GM12878 (cell line): Measurements from ENCODE around the gene ANTXR2. TPM values are rescaled to one million over a fixed set of nuclear protein-coding genes. Genes with fewer than 3 reads are reported as not detected.
A peak's percentile ranks its signal among the peaks of the same experiment; 100 is the strongest.

Experiments
- ATAC-seq: fragments of 200-7000 bp; cut with Tn5 transposase; 3 replicates; pipeline ENCODE4 v1.9.1; 2020; ENCODE audit warnings: mild to moderate bottlenecking, moderate library complexity
- BruUV-seq: library from RNA; stranded (reverse); fragments of 400-500 nt; replicated peaks from 2 replicates; lab custom pipeline; 2021; lab: Mats Ljungman, UMichigan
- CTCF ChIA-PET: fragments of 300-600 bp; sonication (Branson Sonifier 250); formaldehyde crosslinking; extraction: SDS; loops from one replicate; lab custom pipeline; 2021; ENCODE audit warnings: inconsistent platforms; lab: Yijun Ruan, JAX
- POLR2A ChIA-PET: fragments of 350-600 bp; formaldehyde crosslinking; extraction: SDS; loops from one replicate; lab custom pipeline; 2021; ENCODE audit warnings: inconsistent platforms; lab: Charles Lee
- RAD21 ChIA-PET: fragments of 300-600 bp; sonication (Branson Sonifier 250); formaldehyde crosslinking; loops from one replicate; lab custom pipeline; 2023; ENCODE audit warnings: antibody characterized with exemption; ENCODE audit not compliant: unreplicated experiment; lab: Charles Lee
- SMC1A ChIA-PET: fragments of 300-600 bp; sonication (Branson Sonifier 250); formaldehyde crosslinking; loops from one replicate; lab custom pipeline; 2023; ENCODE audit not compliant: unreplicated experiment, uncharacterized antibody; lab: Charles Lee
- DNase-seq: peaks from one replicate; pipeline ENCODE4 v3.0.0-alpha.2; 2011; ENCODE audit warnings: low read depth, low spot score
- FAIRE-seq: peaks from 3 replicates; lab custom pipeline; 2011; peaks lifted over from hg19 to GRCh38; lab: Jason Lieb, UNC
- H2AFZ ChIP-seq: 2 replicates; pipeline ENCODE4 v1.6.0; 2011; ENCODE audit warnings: low read depth, low read length, control low read depth; ENCODE audit not compliant: control insufficient read depth
- H3K27ac ChIP-seq: 2 replicates; pipeline ENCODE4 v1.5.1; 2011; ENCODE audit warnings: control low read depth; ENCODE audit not compliant: control insufficient read depth, insufficient read depth
- H3K27me3 ChIP-seq, 2 experiments: replicated peaks in 1 of 2; 2 replicates each; pipeline versions ENCODE4 v1.6.0 to v1.6.1; 2011; ENCODE audit warnings: low read length in 1 of 2; ENCODE audit not compliant: control insufficient read depth in 2 of 2, insufficient read depth in 2 of 2
- H3K36me3 ChIP-seq, 2 experiments: 2 replicates each; pipeline ENCODE4 v1.5.1; 2011; ENCODE audit warnings: low read length in 1 of 2; ENCODE audit not compliant: control insufficient read depth in 2 of 2, insufficient read depth in 2 of 2
- H3K4me1 ChIP-seq: 2 replicates; pipeline ENCODE4 v1.6.1; 2011; ENCODE audit warnings: mild to moderate bottlenecking, low read length, moderate library complexity, mixed read lengths; ENCODE audit not compliant: control insufficient read depth, insufficient read depth
- H3K4me2 ChIP-seq: 2 replicates; pipeline ENCODE4 v1.6.0; 2011; ENCODE audit warnings: control low read depth; ENCODE audit not compliant: control insufficient read depth, insufficient read depth
- H3K4me3 ChIP-seq: fragments of 200-600 bp; sonication (generic); 2 replicates; pipeline ENCODE4 v1.5.1; 2016
- H3K79me2 ChIP-seq: 2 replicates; pipeline ENCODE4 v1.6.0; 2011; ENCODE audit warnings: low read length; ENCODE audit not compliant: control insufficient read depth, insufficient read depth
- H3K9ac ChIP-seq: 2 replicates; pipeline ENCODE4 v1.8.0; 2011; ENCODE audit warnings: low read length, control low read depth, mixed read lengths; ENCODE audit not compliant: control insufficient read depth, insufficient read depth
- H3K9me3 ChIP-seq: replicated peaks from 3 replicates; pipeline ENCODE4 v1.5.1; 2011; ENCODE audit warnings: mild to moderate bottlenecking, low read length; ENCODE audit not compliant: control insufficient read depth, insufficient read depth
- H4K20me1 ChIP-seq: 2 replicates; pipeline ENCODE4 v1.6.0; 2011; ENCODE audit not compliant: control insufficient read depth, insufficient read depth
- HDAC2 ChIP-seq: fragments of 200-600 bp; sonication (generic); IDR thresholded peaks from 2 replicates; pipeline ENCODE4 v1.6.1; 2017
- MLLT1 ChIP-seq: fragments of 450-650 bp; IDR thresholded peaks from 2 replicates; pipeline ENCODE4 v1.6.1; 2016; ENCODE audit warnings: mild to moderate bottlenecking
- NR2F1 ChIP-seq: fragments of 450-650 bp; conservative IDR thresholded peaks from 2 replicates; pipeline ENCODE4 v1.6.1; 2017; ENCODE audit warnings: mild to moderate bottlenecking
- PKNOX1 ChIP-seq: fragments of 450-650 bp; IDR thresholded peaks from 2 replicates; pipeline ENCODE4 v1.6.1; 2016; ENCODE audit warnings: mild to moderate bottlenecking
- USF1 ChIP-seq: IDR thresholded peaks from 2 replicates; pipeline ENCODE4 v1.6.1; 2011; ENCODE audit warnings: borderline replicate concordance, low read depth, mild to moderate bottlenecking, moderate library complexity, mixed read lengths, low read length; ENCODE audit not compliant: insufficient read depth; ENCODE audit errors: extremely low read length
- ZBTB4 ChIP-seq: fragments of 450-650 bp; formaldehyde crosslinking; IDR thresholded peaks from 2 replicates; pipeline ENCODE4 v1.4.0; 2022; ENCODE audit warnings: mild to moderate bottlenecking, moderate library complexity
- ZSCAN29 ChIP-seq: fragments of 450-650 bp; IDR thresholded peaks from 2 replicates; pipeline ENCODE4 v1.6.1; 2017; ENCODE audit warnings: mild to moderate bottlenecking, moderate library complexity
- WGBS: methylation state at CpG from one replicate; pipeline ENCODE4 v1.1.6; 2016; ENCODE audit warnings: low lambda C conversion rate; ENCODE audit not compliant: insufficient replicate concordance, insufficient coverage; ENCODE audit errors: missing lambda C conversion rate; 5-methylcytosine and 5-hydroxymethylcytosine counted together
- in situ Hi-C: fragments of 300-500 bp; cut with MboI; formaldehyde crosslinking; loops from 9 replicates; pipeline ENCODE4 v1.14.3; 2018; ENCODE audit warnings: mixed read lengths
- intact Hi-C: fragments of 100-400 bp; cut with micrococcal nuclease; formaldehyde crosslinking; loops from one replicate; pipeline ENCODE4 v1.14.2; 2022; ENCODE audit not compliant: unreplicated experiment
- polyA plus RNA-seq, 11 experiments: library from polyadenylated mRNA; depleted of rRNA in 4 of 11; unstranded in 6 of 11; stranded (reverse) in 5 of 11; fragments of >200 nt; fragmentation: Nextera tagmentation in 4 of 11; fragmentation: Illumina TruSeq in 1 of 11; extraction: Ambion mirVana in 4 of 11; extraction: Trizol in 1 of 11; gene quantifications; 1 replicate in 1 of 11; 2 replicates in 10 of 11; pipeline versions ENCODE4 v1.2.1 to v1.2.3, GENCODE V29; 2011 to 2016; ENCODE audit warnings: inconsistent platforms in 2 of 11, missing spikeins in 2 of 11, low read depth in 1 of 11
- total RNA-seq, 4 experiments: library from RNA; depleted of rRNA in 3 of 4; stranded (reverse); fragments of >200 nt in 3 of 4; fragmentation: Illumina TruSeq in 1 of 4; extraction: Trizol in 1 of 4; gene quantifications; 2 replicates each; pipeline versions ENCODE4 v1.2.1 to v1.2.3, GENCODE V29; 2013 to 2021
- TF ChIP-seq, protein P1 (sequence below): fragments of 450-650 bp; formaldehyde crosslinking; IDR thresholded peaks from 2 replicates; pipeline ENCODE4 v1.4.0; 2020; ENCODE audit warnings: mild to moderate bottlenecking, moderate library complexity

Gene ANTXR2
- total and polyA plus RNA-seq, 10 of the 15 experiments (the other 5 are each of a cell fraction or from before 2014, with no cell fraction given): 1.4 to 8.9 (median 5.7) TPM

DNA sequence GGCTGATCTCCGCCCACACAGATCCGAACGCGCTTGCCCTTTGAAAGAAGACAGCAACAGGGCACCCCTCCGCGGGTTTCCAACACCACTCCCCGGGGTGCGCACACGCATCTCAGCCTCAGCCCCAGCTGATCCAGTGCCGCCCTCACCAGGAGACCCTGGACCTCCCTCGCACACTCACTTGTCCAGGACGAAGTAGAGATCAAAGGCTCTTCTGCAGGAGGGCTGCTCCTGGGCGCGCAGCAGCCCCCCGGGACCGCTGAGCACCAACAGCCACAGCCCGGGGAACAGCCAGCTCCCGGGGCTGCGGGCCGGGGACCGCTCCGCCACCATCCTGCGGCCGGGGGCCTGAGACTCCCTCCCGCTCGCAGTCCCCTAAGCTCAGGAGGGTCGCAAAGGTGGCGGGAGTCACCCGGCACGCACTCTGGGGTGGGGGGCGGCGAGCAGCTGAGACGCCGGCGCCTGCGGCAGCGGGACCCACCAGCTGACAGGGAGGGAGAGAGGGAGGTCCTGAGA lies 743 bp downstream of the ANTXR2 start (continued):
- TF ChIP-seq ZBTB4 (CRISPR knock-in tag): no peak

DNA sequence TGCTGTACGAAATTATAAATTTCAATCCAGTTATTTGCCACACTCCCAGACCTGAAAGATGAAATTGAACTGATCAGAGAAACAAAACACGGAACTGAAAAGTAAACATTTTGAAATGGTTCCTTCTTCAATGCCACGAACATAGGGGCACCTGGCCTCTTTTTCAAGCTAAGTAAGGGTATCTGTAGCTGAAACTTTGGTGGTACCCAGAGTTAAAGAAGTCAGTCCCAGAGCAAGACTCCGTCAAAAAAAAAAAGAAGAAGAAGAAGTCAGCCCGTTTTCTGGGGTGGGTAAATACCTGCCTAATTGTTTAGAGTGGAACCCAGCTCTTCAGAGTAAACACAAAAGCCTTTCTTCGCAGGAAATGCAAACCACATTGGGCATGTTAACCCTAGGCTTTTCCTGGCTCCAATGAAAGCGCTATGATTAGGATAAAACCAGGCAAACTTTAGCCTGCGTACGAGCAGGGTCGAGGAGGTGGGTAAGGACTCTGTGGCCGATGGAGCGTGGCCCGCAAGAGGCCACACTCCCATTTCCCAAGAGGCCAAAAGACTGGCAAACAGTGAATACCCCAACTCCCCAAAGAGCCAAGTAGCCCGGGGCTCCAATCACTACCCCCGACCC lies 1.3 kb downstream of the ANTXR2 start:
- intact Hi-C loops: loop anchor here (2.0 to 5.0 kb wide), 3 partner anchors 13 to 154 kb away; no protein-coding TSS in a partner anchor
- ChIA-PET CTCF (interaction anchor here (1.2 to 1.6 kb wide), 3 partner anchors 16 to 154 kb away, joined by 3 to 7 read pairs (median 4); no protein-coding TSS in a partner anchor), SMC1A (interaction anchor here (0.8 to 5.1 kb wide), 4 partner anchors 12 to 156 kb away, joined by 3 to 21 read pairs (median 8); no protein-coding TSS in a partner anchor), POLR2A (interaction anchor here (0.8 kb wide), 1 partner anchor 55 kb away, joined by 3 read pairs; no protein-coding TSS in a partner anchor), RAD21 (interaction anchor here (0.9 to 3.9 kb wide), 7 partner anchors 8 to 109 kb away, joined by 3 to 24 read pairs (median 5); no protein-coding TSS in a partner anchor)
- DNase-seq (peak; percentile 30), FAIRE-seq (no peak), ATAC-seq (peak; percentile 41)
- no peaks in the 10 kb centered on the region for H3K9me3 ChIP-seq
- peak overlapping the region; percentile 70 for H3K27ac ChIP-seq
- peaks cover 46% of the 10 kb centered on the region for H3K4me1 ChIP-seq
- in situ Hi-C loops: loop anchor here (25.0 kb wide), 1 partner anchor 1309 kb away; no protein-coding TSS in a partner anchor
- H2AFZ ChIP-seq: peak overlapping the region; percentile 86
- no TSS peak for BruUV-seq
- H3K4me3 ChIP-seq: peak overlapping the region; percentile 95
- H3K27me3 ChIP-seq: no peaks in the 10 kb centered on the region
- WGBS: 14% methylated on average over 15 of the region's 15 CpGs
- no peaks in the 10 kb centered on the region for H4K20me1 ChIP-seq
- H3K9ac ChIP-seq: peak overlapping the region; percentile 83
- no peaks in the 10 kb centered on the region for H3K36me3 ChIP-seq
- H3K79me2 ChIP-seq: peaks cover 11% of the 10 kb centered on the region
- H3K4me2 ChIP-seq: peak overlapping the region; percentile 93
- TF ChIP-seq, protein P1, sequence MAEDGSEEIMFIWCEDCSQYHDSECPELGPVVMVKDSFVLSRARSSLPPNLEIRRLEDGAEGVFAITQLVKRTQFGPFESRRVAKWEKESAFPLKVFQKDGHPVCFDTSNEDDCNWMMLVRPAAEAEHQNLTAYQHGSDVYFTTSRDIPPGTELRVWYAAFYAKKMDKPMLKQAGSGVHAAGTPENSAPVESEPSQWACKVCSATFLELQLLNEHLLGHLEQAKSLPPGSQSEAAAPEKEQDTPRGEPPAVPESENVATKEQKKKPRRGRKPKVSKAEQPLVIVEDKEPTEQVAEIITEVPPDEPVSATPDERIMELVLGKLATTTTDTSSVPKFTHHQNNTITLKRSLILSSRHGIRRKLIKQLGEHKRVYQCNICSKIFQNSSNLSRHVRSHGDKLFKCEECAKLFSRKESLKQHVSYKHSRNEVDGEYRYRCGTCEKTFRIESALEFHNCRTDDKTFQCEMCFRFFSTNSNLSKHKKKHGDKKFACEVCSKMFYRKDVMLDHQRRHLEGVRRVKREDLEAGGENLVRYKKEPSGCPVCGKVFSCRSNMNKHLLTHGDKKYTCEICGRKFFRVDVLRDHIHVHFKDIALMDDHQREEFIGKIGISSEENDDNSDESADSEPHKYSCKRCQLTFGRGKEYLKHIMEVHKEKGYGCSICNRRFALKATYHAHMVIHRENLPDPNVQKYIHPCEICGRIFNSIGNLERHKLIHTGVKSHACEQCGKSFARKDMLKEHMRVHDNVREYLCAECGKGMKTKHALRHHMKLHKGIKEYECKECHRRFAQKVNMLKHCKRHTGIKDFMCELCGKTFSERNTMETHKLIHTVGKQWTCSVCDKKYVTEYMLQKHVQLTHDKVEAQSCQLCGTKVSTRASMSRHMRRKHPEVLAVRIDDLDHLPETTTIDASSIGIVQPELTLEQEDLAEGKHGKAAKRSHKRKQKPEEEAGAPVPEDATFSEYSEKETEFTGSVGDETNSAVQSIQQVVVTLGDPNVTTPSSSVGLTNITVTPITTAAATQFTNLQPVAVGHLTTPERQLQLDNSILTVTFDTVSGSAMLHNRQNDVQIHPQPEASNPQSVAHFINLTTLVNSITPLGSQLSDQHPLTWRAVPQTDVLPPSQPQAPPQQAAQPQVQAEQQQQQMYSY (CRISPR knock-in tag): no peak
- TF ChIP-seq ZSCAN29 (0 out of 2 replicates have a peak, but pooled peaks have one; percentile 20), HDAC2 (no peak), MLLT1 (0 out of 2 replicates have a peak, but pooled peaks have one; percentile 15), NR2F1 (0 out of 2 replicates have a peak, but pooled peaks have one; percentile 40), PKNOX1 (no peak), USF1 (no peak)
